HG03439 (cell line): ENCODE measurements around the gene ZNF335.
"Not testable (repeated sequence)": the region's sequence is repeated elsewhere in the genome, so short reads cannot be mapped to it uniquely, and the experiment has no call there.

Experiments
- ATAC-seq: cut with Tn5 transposase; IDR thresholded peaks from one replicate; pipeline ENCODE4 v1.9.1; 2021; ENCODE audit warnings: mild to moderate bottlenecking, moderate library complexity; ENCODE audit not compliant: unreplicated experiment

ZNF335 gene

GRCh38 chr20:45911486-45912343, 60.3 kb downstream of the ZNF335 start, which contains the start of gene PLTP:
TSS of gene PLTP (minus strand) at chr20:45912155. CDS start at chr20:45911452, 703 bp downstream.
- no peak for ATAC-seq

DNA sequence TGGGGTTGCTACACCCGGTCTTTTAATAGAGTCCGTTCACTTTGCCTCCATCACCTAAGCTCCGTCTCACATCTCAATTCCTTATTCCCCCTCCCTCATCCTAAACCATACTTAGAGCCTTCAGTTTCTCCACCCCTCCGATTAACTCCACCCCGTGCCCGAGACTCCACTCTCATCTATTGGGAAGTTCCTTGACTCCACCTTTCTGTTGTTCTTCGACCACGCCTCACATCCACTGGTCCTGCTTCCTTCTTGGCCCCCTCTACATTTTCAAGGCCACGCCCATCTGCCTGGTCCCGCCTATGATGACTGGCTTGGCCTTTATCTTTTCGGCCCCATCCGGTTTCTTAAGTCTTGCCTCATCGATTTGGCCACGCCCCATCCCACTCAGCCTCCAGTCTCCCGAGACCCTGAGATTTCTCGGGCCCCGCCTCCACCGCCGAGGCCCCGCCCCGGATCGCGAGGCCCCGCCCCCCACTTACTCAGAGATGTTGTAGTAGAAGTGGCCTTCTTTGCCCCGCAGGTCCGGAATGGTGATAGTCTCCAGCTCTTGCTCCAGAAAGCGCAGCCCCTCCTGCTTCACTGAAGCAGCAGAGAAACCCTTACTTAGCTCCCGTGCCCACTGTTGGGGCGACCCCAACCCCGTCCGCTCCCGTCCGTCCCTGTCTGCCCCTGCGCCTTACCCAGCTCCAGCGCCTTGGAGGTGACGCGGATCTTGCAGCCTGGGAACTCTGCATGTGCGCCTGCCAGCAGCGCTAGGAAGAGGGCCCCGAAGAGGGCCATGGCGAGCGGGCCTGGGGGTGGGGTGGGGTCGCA, 61.1 kb downstream of the ZNF335 start:
- ATAC-seq, result peak; percentile 80

GRCh38 chr20:45909817-45910669, 62.0 kb downstream of the ZNF335 start:
- ATAC-seq, result no peak

- ATAC-seq, result no peak
Observed at GRCh38 chr20:45909336-45909808, 62.6 kb downstream of the ZNF335 start.

GRCh38 chr20:45908084-45908483, 63.9 kb downstream of the ZNF335 start:
- ATAC-seq, result no peak

DNA sequence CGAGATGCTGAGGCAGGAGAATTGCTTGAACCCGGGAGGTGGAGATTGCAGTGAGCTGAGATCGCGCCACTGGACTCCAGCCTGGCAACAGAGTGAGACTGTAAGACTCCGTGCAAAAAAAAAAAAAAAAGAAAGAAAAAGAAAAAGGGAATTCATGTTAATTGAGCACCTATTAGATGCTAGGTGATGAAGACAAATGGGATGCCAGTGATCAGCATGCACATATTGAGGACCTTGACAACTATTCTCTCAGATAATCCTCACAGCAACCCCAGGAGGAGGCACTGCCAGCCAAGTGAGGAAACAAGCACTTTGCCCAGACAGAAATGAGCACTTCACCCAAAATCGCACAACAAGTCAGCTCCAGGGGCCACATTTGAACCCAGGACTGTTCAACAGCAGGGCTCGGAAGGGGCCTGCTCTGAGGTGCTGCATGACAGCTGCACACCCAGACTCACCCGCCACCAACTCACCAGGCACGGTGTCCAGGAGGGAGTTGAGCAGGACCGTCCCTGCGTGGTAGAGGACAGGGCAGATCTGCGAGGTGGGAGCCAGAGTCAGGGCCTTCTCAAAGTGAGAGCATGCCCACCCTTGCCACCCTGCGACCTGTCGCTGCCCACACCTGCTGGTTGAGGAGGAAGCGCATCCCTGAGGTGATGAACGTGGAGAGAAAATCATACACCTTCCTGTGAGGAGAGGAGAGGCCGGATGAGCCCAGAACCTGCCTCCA, 64.6 kb downstream of the ZNF335 start:
- ATAC-seq, result no peak

- ATAC-seq, result no peak
Observed at GRCh38 chr20:45905505-45906079, 66.4 kb downstream of the ZNF335 start.

DNA sequence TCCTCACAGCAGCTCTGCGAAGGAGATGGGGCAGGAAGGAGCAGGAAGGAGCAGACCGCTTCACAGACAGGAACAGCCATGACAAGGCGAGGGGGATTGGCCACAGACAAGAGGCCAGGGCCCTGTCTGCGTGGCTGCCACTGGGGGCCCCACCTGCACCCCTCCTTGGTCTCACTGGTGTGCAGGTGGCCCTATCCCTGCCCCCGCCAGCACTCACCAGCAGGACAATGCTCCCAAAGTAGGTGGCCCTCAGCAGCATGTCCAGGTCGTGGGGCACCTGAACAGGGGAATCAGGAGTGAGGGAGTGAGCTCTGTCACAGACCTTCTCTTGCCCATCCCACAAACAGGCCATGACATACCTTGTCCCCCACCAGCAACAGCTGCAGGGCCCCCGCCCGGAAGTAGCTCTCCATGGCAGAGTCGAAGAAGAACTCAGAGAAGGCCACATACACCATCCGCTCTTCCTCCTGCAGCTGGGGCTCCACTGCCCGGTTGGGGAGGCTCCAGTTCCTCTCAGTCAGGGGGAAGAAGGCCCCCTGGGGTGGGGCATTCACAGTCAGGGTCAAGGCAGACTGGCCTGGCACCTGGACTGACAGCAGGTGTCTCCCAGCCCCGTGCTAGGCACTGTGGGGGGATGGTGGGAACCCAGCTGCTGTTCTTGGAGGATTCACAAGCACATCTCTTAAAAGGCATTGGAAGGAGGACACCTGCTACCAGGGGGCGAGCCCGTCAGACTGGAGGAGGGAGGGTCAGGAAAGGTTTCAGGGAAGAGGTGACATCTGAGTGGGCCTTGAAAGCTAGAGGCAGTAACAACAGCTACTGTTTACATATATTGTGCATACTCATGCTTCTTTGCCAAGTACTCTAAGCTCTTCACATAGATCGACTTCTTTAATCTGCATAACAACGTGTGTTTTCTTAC, 67.2 kb downstream of the ZNF335 start:
- no peak for ATAC-seq

GRCh38 chr20:45902199-45902701, 69.8 kb downstream of the ZNF335 start:
- ATAC-seq, result no peak

DNA sequence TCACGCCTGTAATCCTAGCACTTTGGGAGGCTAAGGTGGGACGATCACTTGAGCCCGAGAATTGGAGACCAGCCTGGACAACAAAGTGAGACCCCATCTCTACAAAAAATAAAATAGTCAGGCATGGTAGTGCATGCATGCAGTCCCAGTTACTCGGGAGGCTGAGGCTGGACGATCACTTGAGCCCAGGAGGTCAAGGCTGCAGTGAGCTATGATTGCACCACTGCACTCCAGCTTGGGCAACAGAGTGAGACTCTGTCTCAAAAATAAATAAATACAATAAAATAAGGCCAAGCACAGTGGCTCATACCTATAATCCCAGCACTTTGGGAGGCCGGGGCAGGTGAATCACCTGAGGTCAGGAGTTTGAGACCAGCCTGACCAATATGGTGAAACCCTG, 70.7 kb downstream of the ZNF335 start:
- ATAC-seq, result not testable (repeated sequence)

DNA sequence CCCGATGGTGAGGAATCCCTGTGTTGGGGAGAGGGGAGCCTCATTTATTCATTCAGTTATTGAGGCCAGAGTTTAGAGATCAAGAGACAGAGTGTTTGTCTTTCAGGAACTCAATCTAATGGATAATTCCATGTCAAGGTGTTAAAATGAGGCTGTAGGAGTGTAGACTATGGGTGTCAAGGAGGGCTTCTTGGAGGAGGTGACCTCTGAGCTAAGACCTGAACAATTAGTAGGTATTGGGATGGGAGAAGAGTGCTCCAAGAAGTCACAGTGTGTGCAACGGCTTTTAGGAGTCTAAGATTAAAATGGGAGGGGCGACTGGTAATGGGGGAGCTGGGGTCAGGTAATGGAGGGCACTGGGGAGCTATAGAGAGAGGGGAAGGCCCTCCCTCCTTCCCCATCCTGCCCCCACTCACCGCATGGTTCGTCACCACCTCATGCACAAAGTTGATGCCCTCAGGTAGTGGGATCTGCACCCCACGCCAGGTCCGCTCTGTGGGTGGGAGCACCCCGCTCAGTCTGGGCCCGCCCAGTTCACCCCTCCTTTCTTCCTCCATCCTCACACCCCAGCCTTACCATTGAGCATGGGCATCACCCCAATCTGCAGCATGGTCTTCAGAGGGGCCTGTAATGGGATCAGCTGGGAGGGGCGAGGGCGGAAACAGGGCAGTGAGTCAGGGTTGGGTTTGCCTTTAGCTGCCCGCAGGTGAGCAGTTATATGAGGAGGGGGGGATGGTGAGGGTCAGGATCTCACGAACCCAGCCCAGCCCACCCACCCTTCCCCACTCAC, 72.8 kb downstream of the ZNF335 start:
- ATAC-seq, result no peak
